Activated B cell treated with CpG ODN at 0.5 μM for 24 hours (primary cell): ENCODE data around the gene DHRS13. TPM values are rescaled to one million over a fixed set of nuclear protein-coding genes. Genes with fewer than 3 reads are reported as not detected.

Source experiments
- ATAC-seq: fragments of 200-7000 bp; cut with Tn5 transposase; one replicate; pipeline ENCODE4 v1.10.0; 2021; ENCODE audit warnings: low read depth, mild to moderate bottlenecking, moderate library complexity
- CTCF ChIA-PET: fragments of 350-600 bp; sonication (Branson Sonifier 250); formaldehyde crosslinking; loops from one replicate; lab custom pipeline; 2021; ENCODE audit warnings: antibody characterized with exemption; lab: Charles Lee
- POLR2A ChIA-PET: fragments of 350-600 bp; sonication (Branson Sonifier 250); formaldehyde crosslinking; loops from one replicate; lab custom pipeline; 2021; ENCODE audit warnings: antibody characterized with exemption; lab: Charles Lee
- DNase-seq: peaks from one replicate; pipeline ENCODE4 v3.0.0; 2022
- H3K27ac Mint-ChIP-seq: one replicate; pipeline ENCODE4 v1.8.0; 2020; ENCODE audit warnings: mixed read lengths
- H3K27me3 Mint-ChIP-seq: one replicate; pipeline ENCODE4 v1.8.0; 2021; ENCODE audit warnings: mixed read lengths
- H3K36me3 Mint-ChIP-seq: one replicate; pipeline ENCODE4 v1.8.0; 2021; ENCODE audit warnings: low read depth, mixed read lengths
- H3K4me1 Mint-ChIP-seq: one replicate; pipeline ENCODE4 v1.8.0; 2021; ENCODE audit warnings: mixed read lengths
- H3K4me3 Mint-ChIP-seq: one replicate; pipeline ENCODE4 v1.8.0; 2020; ENCODE audit warnings: mild to moderate bottlenecking, mixed read lengths
- H3K9me3 Mint-ChIP-seq: one replicate; pipeline ENCODE4 v1.8.0; 2020; ENCODE audit warnings: mixed read lengths
- CTCF ChIP-seq: fragments of 200-600 bp; IDR thresholded peaks from one replicate; pipeline ENCODE4 v1.8.0; 2022; ENCODE audit warnings: antibody characterized with exemption, mild to moderate bottlenecking
- intact Hi-C: fragments of 100-400 bp; cut with micrococcal nuclease; formaldehyde crosslinking; loops from one replicate; pipeline ENCODE4 v1.15.1; 2024
- total RNA-seq: library from RNA; stranded (reverse); gene quantifications from 2 replicates; pipeline ENCODE4 v1.2.3, GENCODE V29; 2022

DHRS13 gene
- total RNA-seq, 1 donor from 2014 or later = 39.6 TPM

GRCh38 chr17:28928061-28928460 is 25.2 kb upstream of the DHRS13 start:
- H3K4me1 Mint-ChIP-seq = peaks cover 50% of the 10 kb centered on the region
- intact Hi-C loops = no loop called here

GRCh38 chr17:28926786-28927185 is 23.9 kb upstream of the DHRS13 start:
- no peak overlapping the region for H3K4me3 Mint-ChIP-seq
- CTCF ChIA-PET = interaction anchor here (1.1 to 2.6 kb wide), 3 partner anchors 18 to 200 kb away, joined by 3 to 10 read pairs (median 5); partner anchors contain the start of gene TLCD1
- DNase-seq = no peak

More at GRCh38 chr17:28928061-28928460, 25.2 kb upstream of the DHRS13 start:
- Mint-ChIP-seq H3K27me3 (no peaks in the 10 kb centered on the region), H3K36me3 (peaks cover 58% of the 10 kb centered on the region), H3K9me3 (no peaks in the 10 kb centered on the region), H3K27ac (peak overlapping the region; percentile 1), H3K4me3 (no peak overlapping the region)
- CTCF ChIA-PET = interaction anchor here (0.9 kb wide), 1 partner anchor 165 kb away, joined by 4 read pairs; no protein-coding TSS in a partner anchor
- DNase-seq = no peak
- TF ChIP-seq CTCF = no peak
- POLR2A ChIA-PET = interaction anchor here (0.5 to 1.0 kb wide), 2 partner anchors 21 to 274 kb away, joined by 4 read pairs; no protein-coding TSS in a partner anchor
- peak; percentile 54 for ATAC-seq

GRCh38 chr17:28926366-28926765 is 23.5 kb upstream of the DHRS13 start:
- H3K4me1 Mint-ChIP-seq = peaks cover 50% of the 10 kb centered on the region
- ATAC-seq = no peak

More at GRCh38 chr17:28926786-28927185, 23.9 kb upstream of the DHRS13 start:
- TF ChIP-seq CTCF = no peak
- H3K9me3 Mint-ChIP-seq = no peaks in the 10 kb centered on the region
- H3K4me1 Mint-ChIP-seq = peaks cover 50% of the 10 kb centered on the region
- no peak for ATAC-seq
- H3K27me3 Mint-ChIP-seq = no peaks in the 10 kb centered on the region
- POLR2A ChIA-PET = interaction anchor here (0.8 to 2.3 kb wide), 4 partner anchors 11 to 198 kb away, joined by 3 to 13 read pairs (median 3); partner anchors contain the start of gene NEK8
- peak overlapping the region; percentile 65 for H3K27ac Mint-ChIP-seq
- H3K36me3 Mint-ChIP-seq = peaks cover 66% of the 10 kb centered on the region
- intact Hi-C loops = loop anchor here (2.0 kb wide), 1 partner anchor 22 kb away; no protein-coding TSS in a partner anchor

GRCh38 chr17:28925912-28926365 is 23.1 kb upstream of the DHRS13 start:
- ATAC-seq (peak; percentile 72), DNase-seq (no peak)
- Mint-ChIP-seq H3K27ac (peak overlapping the region; percentile 65), H3K4me3 (peak overlapping the region; percentile 13), H3K4me1 (peaks cover 50% of the 10 kb centered on the region), H3K36me3 (peaks cover 75% of the 10 kb centered on the region), H3K27me3 (no peaks in the 10 kb centered on the region), H3K9me3 (no peaks in the 10 kb centered on the region)
- TF ChIP-seq CTCF = no peak
- CTCF ChIA-PET = interaction anchor here (2.1 to 2.6 kb wide), 2 partner anchors 163 to 199 kb away, joined by 5 to 10 read pairs; partner anchors contain the start of gene TLCD1
- intact Hi-C loops = loop anchor here (2.0 kb wide), 1 partner anchor 23 kb away; no protein-coding TSS in a partner anchor
- POLR2A ChIA-PET = interaction anchor here (0.5 to 2.3 kb wide), 7 partner anchors 12 to 200 kb away, joined by 3 to 13 read pairs (median 3); partner anchors contain the start of genes NEK8 and TLCD1

More at GRCh38 chr17:28926366-28926765, 23.5 kb upstream of the DHRS13 start:
- Mint-ChIP-seq H3K27ac (peak overlapping the region; percentile 65), H3K9me3 (no peaks in the 10 kb centered on the region), H3K27me3 (no peaks in the 10 kb centered on the region), H3K36me3 (peaks cover 70% of the 10 kb centered on the region), H3K4me3 (peak overlapping the region; percentile 13)
- no peak for TF ChIP-seq CTCF
- intact Hi-C loops = loop anchor here (2.0 kb wide), 1 partner anchor 22 kb away; no protein-coding TSS in a partner anchor
- CTCF ChIA-PET = interaction anchor here (2.1 to 2.6 kb wide), 2 partner anchors 163 to 199 kb away, joined by 5 to 10 read pairs; partner anchors contain the start of gene TLCD1
- no peak for DNase-seq
- POLR2A ChIA-PET = interaction anchor here (0.5 to 2.3 kb wide), 7 partner anchors 12 to 200 kb away, joined by 3 to 13 read pairs (median 3); partner anchors contain the start of genes NEK8 and TLCD1

- no peak for TF ChIP-seq CTCF
- Mint-ChIP-seq H3K36me3 (peaks cover 93% of the 10 kb centered on the region), H3K27me3 (no peaks in the 10 kb centered on the region), H3K4me1 (peaks cover 3% of the 10 kb centered on the region), H3K4me3 (no peak overlapping the region), H3K27ac (no peak overlapping the region), H3K9me3 (no peaks in the 10 kb centered on the region)
- no peak for ATAC-seq
- no peak for DNase-seq
- ChIA-PET CTCF (no interaction called here), POLR2A (no interaction called here)
- intact Hi-C loops = no loop called here
Measured at GRCh38 chr17:28920201-28920600, 17.3 kb upstream of the DHRS13 start.
